Activated CD4-positive, alpha-beta T cell treated with anti-CD3 and anti-CD28 coated beads, Interleukin-2, Interleukin-4, amounts not matched to agents 100 ng/mL and 50 ng/mL, durations not matched to agents 16 hours and 8 hours (primary cell): ENCODE data around the gene CLC.
A peak's percentile ranks its signal among the peaks of the same experiment; 100 is the strongest.
"Not testable (repeated sequence)": the region's sequence is repeated elsewhere in the genome, so short reads cannot be mapped to it uniquely, and the experiment has no call there.

ENCODE experiments used
- DNase-seq: peaks from one replicate; pipeline ENCODE4 v3.0.0-alpha.2; 2020; ENCODE audit warnings: low spot score

Gene CLC

DNA sequence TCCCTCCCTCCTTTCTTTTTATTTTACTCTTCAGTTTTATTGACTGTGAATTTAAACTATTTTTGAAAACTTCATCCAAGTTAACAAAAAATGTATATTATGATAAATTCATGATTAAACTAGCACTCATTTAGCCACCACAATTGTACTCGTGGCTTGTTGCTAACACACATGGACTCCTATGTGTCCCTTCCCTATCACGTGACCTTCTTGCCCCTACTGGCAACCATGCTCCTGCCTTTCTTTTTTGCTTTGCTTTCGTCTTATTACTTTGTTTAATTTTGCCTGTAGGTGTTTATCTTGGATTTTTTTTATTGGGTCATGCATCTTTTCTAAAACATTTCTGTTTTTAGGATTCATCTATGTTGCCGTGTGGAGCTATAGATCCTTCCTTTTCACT lies 8.2 kb downstream of the CLC start:
- no peak for DNase-seq

DNA sequence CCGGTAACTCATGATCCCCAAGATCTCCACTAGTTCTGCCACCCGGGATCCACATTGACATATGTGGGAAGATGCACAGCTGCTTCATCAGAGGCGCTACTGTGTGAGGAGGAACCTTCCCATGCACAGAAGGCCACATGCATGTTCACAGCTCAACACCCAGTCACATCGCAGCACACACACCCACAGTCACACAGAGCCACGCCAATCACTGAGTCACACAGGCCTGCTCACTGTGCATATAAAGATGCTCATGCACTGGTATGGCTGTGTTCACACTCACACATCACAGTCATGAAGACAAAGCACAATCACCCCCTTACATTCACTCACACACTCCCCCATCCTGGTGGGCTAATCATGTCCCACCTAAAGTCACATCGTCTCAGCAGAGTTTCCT lies 9.8 kb downstream of the CLC start:
- no peak for DNase-seq

- no peak for DNase-seq
Observed at GRCh38 chr19:39727070-39727800, 10.6 kb downstream of the CLC start.

GRCh38 chr19:39725995-39726394 lies 11.8 kb downstream of the CLC start:
- no peak for DNase-seq

- DNase-seq, result not testable (repeated sequence)
Observed at GRCh38 chr19:39720144-39720543, 17.7 kb downstream of the CLC start.

GRCh38 chr19:39710333-39710890 lies 27.4 kb downstream of the CLC start:
- no peak for DNase-seq

GRCh38 chr19:39709026-39709872 lies 28.6 kb downstream of the CLC start:
- no peak for DNase-seq

DNA sequence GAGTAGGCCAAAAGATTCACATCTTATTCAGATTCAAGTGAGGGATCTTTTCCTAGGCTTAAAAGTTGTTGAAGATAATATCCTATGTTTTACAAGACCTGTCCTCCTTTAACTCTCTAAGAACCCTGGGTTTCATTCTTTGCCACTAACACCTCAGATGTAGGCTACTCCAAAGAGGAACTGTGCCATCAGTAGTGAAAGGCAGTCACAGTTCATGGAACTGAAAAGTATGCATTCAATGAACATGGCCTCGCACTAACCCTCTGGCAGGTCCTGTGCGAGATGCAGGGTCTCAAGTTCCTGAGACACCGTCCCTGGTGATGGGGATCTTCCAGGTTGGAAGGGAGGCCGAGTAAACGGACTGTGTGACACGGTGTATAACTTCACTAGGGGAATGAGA lies 29.2 kb downstream of the CLC start:
- DNase-seq, result no peak

- DNase-seq, result peak; percentile 24
Observed at GRCh38 chr19:39705578-39706188, 32.1 kb downstream of the CLC start.

DNA sequence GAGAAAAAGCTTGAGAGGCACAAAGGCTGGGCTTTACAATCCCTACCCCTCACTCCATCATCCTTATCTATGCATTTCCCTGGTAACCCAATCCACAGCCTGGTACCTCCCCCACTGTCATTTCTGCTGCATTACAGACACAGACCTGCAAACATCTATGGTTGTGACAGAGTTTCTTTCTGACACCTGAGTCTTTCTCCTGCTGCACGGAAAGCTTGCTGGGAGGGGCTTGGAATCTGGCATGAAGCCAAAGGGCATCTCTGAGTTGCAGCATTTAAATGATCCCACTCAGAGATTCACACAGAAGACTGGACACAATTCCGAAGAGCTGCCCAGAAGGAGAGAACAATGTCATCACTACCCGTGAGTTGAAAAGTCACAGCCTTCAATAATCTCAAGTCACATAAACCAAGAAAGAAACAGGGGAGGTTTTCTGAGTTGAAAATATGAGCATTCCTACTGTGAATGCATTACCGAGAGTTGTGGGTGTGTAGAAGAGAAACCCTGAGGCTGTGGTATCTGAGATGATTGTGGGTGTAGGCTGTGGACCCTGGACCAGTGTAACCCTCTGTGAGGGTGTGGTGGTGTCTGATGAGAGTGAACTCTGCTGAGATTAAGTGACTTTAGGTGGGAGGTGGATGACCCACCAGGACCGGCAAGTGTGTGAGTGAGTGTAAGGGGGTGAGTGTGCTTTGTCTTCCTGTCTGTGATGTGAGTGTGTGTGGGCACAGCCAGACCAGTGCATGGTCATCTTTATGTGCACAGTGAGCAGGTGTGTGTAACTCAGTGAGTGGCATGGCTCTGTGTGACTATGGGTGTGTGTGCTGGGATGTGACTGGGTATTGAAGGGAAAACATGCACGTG lies 33.4 kb downstream of the CLC start, which contains the start of gene LGALS14:
LGALS14 (plus strand) TSS at position 301 of the 864 bp plus-strand sequence; CDS start at position 349, 48 bp downstream.
- DNase-seq, result no peak

DNA sequence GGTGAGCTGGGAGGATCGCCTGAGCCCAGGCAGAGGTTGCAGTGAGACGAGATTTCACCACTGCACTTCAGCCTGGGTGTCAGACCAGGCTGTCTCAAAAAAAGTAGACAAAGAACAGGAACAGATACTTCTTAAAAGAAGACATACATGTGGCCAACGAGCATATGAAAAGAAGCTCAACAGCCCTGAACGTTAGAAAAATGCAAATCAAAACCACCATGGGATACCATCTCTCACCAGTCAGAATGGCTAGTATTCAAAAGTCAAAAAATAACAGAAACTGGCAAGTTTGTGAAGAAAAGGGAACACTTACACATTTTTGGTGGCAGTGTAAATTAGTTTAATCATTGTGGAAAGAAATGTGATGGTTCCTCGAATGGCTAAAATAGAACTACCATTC lies 36.5 kb downstream of the CLC start:
- no peak for DNase-seq

GRCh38 chr19:39698535-39698934 lies 39.3 kb downstream of the CLC start:
- no peak for DNase-seq

- no peak for DNase-seq
Observed at GRCh38 chr19:39696387-39696786, 41.4 kb downstream of the CLC start.

- no peak for DNase-seq
Observed at GRCh38 chr19:39695759-39696158, 42.1 kb downstream of the CLC start.

DNA sequence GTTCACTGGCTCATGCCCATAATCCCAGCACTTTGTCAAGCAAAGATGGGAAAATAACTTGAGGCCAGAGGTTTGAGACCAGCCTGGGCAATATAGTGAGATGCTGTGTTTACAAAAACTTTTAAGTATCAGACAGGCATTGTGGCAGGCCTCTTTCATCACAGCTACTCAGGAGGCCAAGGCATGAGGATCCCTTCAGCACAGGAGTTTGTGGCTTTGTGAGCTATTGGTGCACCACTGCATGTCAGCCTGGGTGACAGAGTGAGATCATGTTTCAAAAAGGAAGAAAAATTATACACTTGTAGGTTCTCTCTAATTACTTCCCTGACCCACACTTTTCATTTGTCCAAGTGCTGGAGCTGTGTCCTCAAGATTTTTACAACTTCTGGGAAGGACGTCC lies 45.0 kb downstream of the CLC start:
- no peak for DNase-seq

DNA sequence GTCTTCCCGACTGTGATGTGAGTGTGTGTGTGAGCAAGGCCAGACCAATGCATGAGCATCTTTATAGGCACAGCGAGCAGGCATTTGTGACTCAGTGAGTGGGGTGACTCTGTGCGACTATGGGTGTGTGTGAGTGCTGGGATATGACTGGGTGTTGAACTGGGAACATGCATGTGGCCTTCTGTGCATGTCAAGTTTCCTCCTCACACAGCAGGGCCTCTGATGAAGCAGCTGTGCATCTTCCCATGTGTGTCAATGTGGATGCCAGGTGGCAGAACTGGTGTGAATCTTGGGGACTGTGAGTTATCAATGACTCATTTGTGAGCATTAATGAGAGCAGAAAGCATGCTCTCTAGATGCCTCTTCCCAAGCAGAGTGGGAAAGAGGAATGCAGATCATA lies 45.7 kb downstream of the CLC start:
- DNase-seq, result no peak

- DNase-seq, result not testable (repeated sequence)
Observed at GRCh38 chr19:39688637-39689036, 49.2 kb downstream of the CLC start.

GRCh38 chr19:39686739-39687138 lies 51.1 kb downstream of the CLC start:
- DNase-seq, result no peak

DNA sequence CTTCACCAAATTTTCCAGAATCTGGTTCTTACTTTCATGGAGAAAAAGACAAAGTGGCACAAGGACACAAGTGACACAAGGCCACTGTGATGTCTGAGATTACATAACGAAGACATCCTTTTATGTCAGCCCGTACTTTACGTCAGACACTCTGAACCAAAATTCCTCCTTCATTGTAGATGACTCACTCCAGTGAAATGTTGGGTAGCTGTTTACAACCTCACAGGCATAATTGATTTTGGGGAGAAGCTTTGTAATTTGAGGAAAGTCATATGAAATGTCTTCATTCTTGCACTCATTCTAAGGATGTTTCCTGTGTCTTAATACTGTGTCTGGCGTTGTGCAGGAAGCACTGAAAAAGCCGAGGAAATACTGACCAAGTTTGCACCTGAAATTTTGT lies 53.6 kb downstream of the CLC start:
- no peak for DNase-seq

- DNase-seq, result no peak
Observed at GRCh38 chr19:39681416-39681815, 56.4 kb downstream of the CLC start.
